ENCODE measurements around the gene ZNF512. TPM values are rescaled to one million over a fixed set of nuclear protein-coding genes. Genes with fewer than 3 reads are reported as not detected.

ZNF512 gene
- total RNA-seq, 1 donor from 2014 or later, result 30.8 TPM

GRCh38 chr2:27667446-27667845 is 84.6 kb downstream of the ZNF512 start:
- H3K27ac ChIP-seq, result no peak overlapping the region
- H3K4me3 ChIP-seq, result no peak overlapping the region
- peaks cover 61% of the 10 kb centered on the region for H3K36me3 ChIP-seq
- no peak for DNase-seq
- TF ChIP-seq CTCF (IDR thresholded peaks at IDR 0.05), result no peak
- ATAC-seq, result no peak
- intact Hi-C loops (cut with DNase I), result no loop called here
- no peaks in the 10 kb centered on the region for H3K9me3 ChIP-seq
- H3K4me1 ChIP-seq, result peaks cover 22% of the 10 kb centered on the region
- no peaks in the 10 kb centered on the region for H3K27me3 ChIP-seq

- intact Hi-C loops (cut with DNase I), result no loop called here
- Histone ChIP-seq H3K27me3 (no peaks in the 10 kb centered on the region), H3K9me3 (no peaks in the 10 kb centered on the region), H3K4me3 (no peak overlapping the region), H3K36me3 (peaks cover 93% of the 10 kb centered on the region), H3K27ac (no peak overlapping the region), H3K4me1 (no peaks in the 10 kb centered on the region)
- TF ChIP-seq CTCF (IDR thresholded peaks at IDR 0.05), result no peak
- DNase-seq (no peak), ATAC-seq (no peak)
Observed at GRCh38 chr2:27671235-27671634, 88.4 kb downstream of the ZNF512 start.

Other genes with a start within 250 kb of the ZNF512 start
- gene GTF3C2, start 226.3 kb upstream of the ZNF512 start, total RNA-seq, result 54.4 TPM
- 35.0 TPM for gene EIF2B4, start 212.7 kb upstream of the ZNF512 start, total RNA-seq
- 97.6 TPM for gene SNX17, start 212.4 kb upstream of the ZNF512 start, total RNA-seq
- gene ZNF513, start 202.3 kb upstream of the ZNF512 start, total RNA-seq, result 14.2 TPM
- gene PPM1G, start 173.5 kb upstream of the ZNF512 start, total RNA-seq, result 51.8 TPM
- 75.8 TPM for gene NRBP1, start 154.4 kb upstream of the ZNF512 start, total RNA-seq
- 22.5 TPM for gene KRTCAP3, start 140.7 kb upstream of the ZNF512 start, total RNA-seq
- gene IFT172, start 93.3 kb upstream of the ZNF512 start, total RNA-seq, result 19.2 TPM
- 2.0 TPM for gene FNDC4, start 87.8 kb upstream of the ZNF512 start, total RNA-seq
- gene GCKR, start 86.2 kb upstream of the ZNF512 start, total RNA-seq, result not detected
- gene CCDC121, start 46.0 kb downstream of the ZNF512 start, total RNA-seq, result 4.2 TPM
- gene GPN1, start 46.0 kb downstream of the ZNF512 start, total RNA-seq, result 23.4 TPM
- 30.5 TPM for gene SUPT7L, start 80.6 kb downstream of the ZNF512 start, total RNA-seq
- gene SLC4A1AP, start 80.8 kb downstream of the ZNF512 start, total RNA-seq, result 18.7 TPM
- gene MRPL33, start 188.7 kb downstream of the ZNF512 start, total RNA-seq, result 79.4 TPM